Neural cell (in vitro differentiated cells): ENCODE measurements around the gene HIC2.
"Not testable (repeated sequence)": the region's sequence is repeated elsewhere in the genome, so short reads cannot be mapped to it uniquely, and the experiment has no call there.

Experiments used
- EZH2 ChIP-seq: fragments of 200-600, 300-800 bp; shearing (Covaris generic), sonication (generic); IDR thresholded peaks from 2 replicates; pipeline ENCODE4 v1.6.1; 2014; ENCODE audit warnings: antibody characterized with exemption, low read length, borderline replicate concordance, mild to moderate bottlenecking; ENCODE audit not compliant: insufficient read depth, poor library complexity, severe bottlenecking
- SMC3 ChIP-seq: fragments of 450-650 bp; conservative IDR thresholded peaks from 2 replicates; pipeline ENCODE4 v1.6.1; 2014; ENCODE audit warnings: antibody characterized with exemption, mild to moderate bottlenecking, moderate library complexity; ENCODE audit not compliant: poor library complexity
- TF ChIP-seq, protein P1 (sequence below): fragments of 450-650 bp; IDR thresholded peaks from 2 replicates; pipeline ENCODE4 v1.5.1; 2014; ENCODE audit warnings: antibody characterized with exemption, mild to moderate bottlenecking, moderate library complexity; ENCODE audit not compliant: poor library complexity, severe bottlenecking

- TF ChIP-seq SMC3, EZH2: not testable (repeated sequence)
- TF ChIP-seq, protein P1, sequence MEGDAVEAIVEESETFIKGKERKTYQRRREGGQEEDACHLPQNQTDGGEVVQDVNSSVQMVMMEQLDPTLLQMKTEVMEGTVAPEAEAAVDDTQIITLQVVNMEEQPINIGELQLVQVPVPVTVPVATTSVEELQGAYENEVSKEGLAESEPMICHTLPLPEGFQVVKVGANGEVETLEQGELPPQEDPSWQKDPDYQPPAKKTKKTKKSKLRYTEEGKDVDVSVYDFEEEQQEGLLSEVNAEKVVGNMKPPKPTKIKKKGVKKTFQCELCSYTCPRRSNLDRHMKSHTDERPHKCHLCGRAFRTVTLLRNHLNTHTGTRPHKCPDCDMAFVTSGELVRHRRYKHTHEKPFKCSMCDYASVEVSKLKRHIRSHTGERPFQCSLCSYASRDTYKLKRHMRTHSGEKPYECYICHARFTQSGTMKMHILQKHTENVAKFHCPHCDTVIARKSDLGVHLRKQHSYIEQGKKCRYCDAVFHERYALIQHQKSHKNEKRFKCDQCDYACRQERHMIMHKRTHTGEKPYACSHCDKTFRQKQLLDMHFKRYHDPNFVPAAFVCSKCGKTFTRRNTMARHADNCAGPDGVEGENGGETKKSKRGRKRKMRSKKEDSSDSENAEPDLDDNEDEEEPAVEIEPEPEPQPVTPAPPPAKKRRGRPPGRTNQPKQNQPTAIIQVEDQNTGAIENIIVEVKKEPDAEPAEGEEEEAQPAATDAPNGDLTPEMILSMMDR, result not testable (repeated sequence)
Measured at GRCh38 chr22:21438013-21438412, 20.8 kb downstream of the HIC2 start.
